Pons (tissue), 1 donor: Measurements from ENCODE around the gene APC2.

ENCODE experiments used
- DNase-seq: peaks from one replicate; pipeline ENCODE4 v3.0.0-alpha.2; 2016; ENCODE audit warnings: low spot score

APC2 gene

GRCh38 chr19:1449467-1450442, at the start of gene APC2:
APC2 (plus strand) TSS chr19:1450121; CDS start chr19:1453002, 2,881 bp downstream.
- DNase-seq, result peak; percentile 74

- DNase-seq, result no peak
Observed at GRCh38 chr19:1400281-1401137, 49.4 kb upstream of the APC2 start.

- DNase-seq, result no peak
Observed at GRCh38 chr19:1401138-1401888, 48.6 kb upstream of the APC2 start, which contains the start of gene GAMT. GAMT (minus strand) TSS chr19:1401542; CDS start chr19:1401476, 66 bp downstream.

- no peak for DNase-seq
Observed at GRCh38 chr19:1401889-1402217, 48.1 kb upstream of the APC2 start.

- no peak for DNase-seq
Observed at GRCh38 chr19:1402411-1403070, 47.4 kb upstream of the APC2 start.

- DNase-seq, result peak; percentile 96
Observed at GRCh38 chr19:1406774-1407527, 43.0 kb upstream of the APC2 start.

GRCh38 chr19:1407528-1408299, 42.2 kb upstream of the APC2 start, which contains the start of gene DAZAP1:
DAZAP1 (plus strand) TSS chr19:1407586; CDS start chr19:1407774, 188 bp downstream.
- DNase-seq, result no peak

GRCh38 chr19:1408300-1409203, 41.4 kb upstream of the APC2 start:
- DNase-seq, result no peak

GRCh38 chr19:1409204-1410005, 40.5 kb upstream of the APC2 start:
- no peak for DNase-seq

- DNase-seq, result no peak
Observed at GRCh38 chr19:1410136-1410786, 39.7 kb upstream of the APC2 start.

GRCh38 chr19:1410789-1411188, 39.1 kb upstream of the APC2 start:
- no peak for DNase-seq

GRCh38 chr19:1411255-1412191, 38.4 kb upstream of the APC2 start:
- peak; percentile 99 for DNase-seq

GRCh38 chr19:1412323-1412923, 37.5 kb upstream of the APC2 start:
- no peak for DNase-seq

- DNase-seq, result no peak
Observed at GRCh38 chr19:1412995-1413800, 36.7 kb upstream of the APC2 start.
